ENCODE measurements around the gene TPT1.

- TF ChIP-seq POLR2A (IDR thresholded peaks at IDR 0.05) = no peak
- TF ChIP-seq, protein P1, sequence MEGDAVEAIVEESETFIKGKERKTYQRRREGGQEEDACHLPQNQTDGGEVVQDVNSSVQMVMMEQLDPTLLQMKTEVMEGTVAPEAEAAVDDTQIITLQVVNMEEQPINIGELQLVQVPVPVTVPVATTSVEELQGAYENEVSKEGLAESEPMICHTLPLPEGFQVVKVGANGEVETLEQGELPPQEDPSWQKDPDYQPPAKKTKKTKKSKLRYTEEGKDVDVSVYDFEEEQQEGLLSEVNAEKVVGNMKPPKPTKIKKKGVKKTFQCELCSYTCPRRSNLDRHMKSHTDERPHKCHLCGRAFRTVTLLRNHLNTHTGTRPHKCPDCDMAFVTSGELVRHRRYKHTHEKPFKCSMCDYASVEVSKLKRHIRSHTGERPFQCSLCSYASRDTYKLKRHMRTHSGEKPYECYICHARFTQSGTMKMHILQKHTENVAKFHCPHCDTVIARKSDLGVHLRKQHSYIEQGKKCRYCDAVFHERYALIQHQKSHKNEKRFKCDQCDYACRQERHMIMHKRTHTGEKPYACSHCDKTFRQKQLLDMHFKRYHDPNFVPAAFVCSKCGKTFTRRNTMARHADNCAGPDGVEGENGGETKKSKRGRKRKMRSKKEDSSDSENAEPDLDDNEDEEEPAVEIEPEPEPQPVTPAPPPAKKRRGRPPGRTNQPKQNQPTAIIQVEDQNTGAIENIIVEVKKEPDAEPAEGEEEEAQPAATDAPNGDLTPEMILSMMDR (IDR thresholded peaks at IDR 0.05 in 8 of 11, conservative IDR thresholded peaks at IDR 0.05 in 3 of 11) = no peak
- TF ChIP-seq POLR2AphosphoS5 (IDR thresholded peaks at IDR 0.05) = no peak
These were observed 44.3 kb upstream of the TPT1 start for GRCh38 chr13:45385320-45385719.

Data from spleen (tissue), 7 donors.